Gastrocnemius medialis (tissue), 4 donors: ENCODE results near the gene PKP2.

Experiments
- POLR2A ChIP-seq, 2 donors: fragments of 450-650 bp; IDR thresholded peaks; one replicate each; pipeline ENCODE4 v1.6.1; 2017; ENCODE audit warnings: antibody characterized with exemption in 2 of 2, mild to moderate bottlenecking in 2 of 2, moderate library complexity in 2 of 2
- TF ChIP-seq, protein P1 (sequence below), 5 experiments: fragments of 450-650 bp in 3 of 5; fragments of 200-600 bp in 2 of 5; sonication (generic) in 2 of 5; IDR thresholded peaks in 4 of 5; conservative IDR thresholded peaks in 1 of 5; 1 replicate in 4 of 5; 2 replicates in 1 of 5; pipeline ENCODE4 v1.5.1; 2016 to 2019; ENCODE audit warnings: antibody characterized with exemption in 5 of 5, mild to moderate bottlenecking in 3 of 5, moderate library complexity in 3 of 5

DNA sequence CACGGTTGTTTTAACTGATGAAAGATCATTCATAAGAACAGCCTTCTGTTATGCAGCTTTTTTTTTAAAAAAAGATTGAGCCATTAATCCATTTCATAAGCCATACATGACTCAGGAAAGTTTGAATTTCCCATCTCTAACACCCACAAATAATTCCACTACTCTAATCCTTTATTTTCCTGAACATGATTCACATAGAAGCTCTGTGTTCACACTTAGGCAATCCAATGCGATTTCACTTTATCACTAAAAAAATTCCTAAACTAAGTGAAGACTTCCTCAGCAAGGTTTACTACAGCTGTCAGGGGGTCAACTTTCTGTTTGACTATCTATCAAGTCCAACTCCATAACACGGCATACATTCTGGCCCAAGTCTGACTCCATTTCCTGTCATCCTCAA is 25.9 kb downstream of the PKP2 start:
- TF ChIP-seq, protein P1, sequence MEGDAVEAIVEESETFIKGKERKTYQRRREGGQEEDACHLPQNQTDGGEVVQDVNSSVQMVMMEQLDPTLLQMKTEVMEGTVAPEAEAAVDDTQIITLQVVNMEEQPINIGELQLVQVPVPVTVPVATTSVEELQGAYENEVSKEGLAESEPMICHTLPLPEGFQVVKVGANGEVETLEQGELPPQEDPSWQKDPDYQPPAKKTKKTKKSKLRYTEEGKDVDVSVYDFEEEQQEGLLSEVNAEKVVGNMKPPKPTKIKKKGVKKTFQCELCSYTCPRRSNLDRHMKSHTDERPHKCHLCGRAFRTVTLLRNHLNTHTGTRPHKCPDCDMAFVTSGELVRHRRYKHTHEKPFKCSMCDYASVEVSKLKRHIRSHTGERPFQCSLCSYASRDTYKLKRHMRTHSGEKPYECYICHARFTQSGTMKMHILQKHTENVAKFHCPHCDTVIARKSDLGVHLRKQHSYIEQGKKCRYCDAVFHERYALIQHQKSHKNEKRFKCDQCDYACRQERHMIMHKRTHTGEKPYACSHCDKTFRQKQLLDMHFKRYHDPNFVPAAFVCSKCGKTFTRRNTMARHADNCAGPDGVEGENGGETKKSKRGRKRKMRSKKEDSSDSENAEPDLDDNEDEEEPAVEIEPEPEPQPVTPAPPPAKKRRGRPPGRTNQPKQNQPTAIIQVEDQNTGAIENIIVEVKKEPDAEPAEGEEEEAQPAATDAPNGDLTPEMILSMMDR (IDR thresholded peaks at IDR 0.05 in 4 of 5, conservative IDR thresholded peaks at IDR 0.05 in 1 of 5) = no peak
- no peak for TF ChIP-seq POLR2A (IDR thresholded peaks at IDR 0.05)
